ENCODE data around the gene CDIP1.

GRCh38 chr16:4529085-4530060, 9.2 kb downstream of the CDIP1 start:
- TF ChIP-seq CTCF (IDR thresholded peaks at IDR 0.05) (no peak), POLR2A (IDR thresholded peaks at IDR 0.05) (no peak), POLR2AphosphoS5 (IDR thresholded peaks at IDR 0.05) (no peak), EP300 (IDR thresholded peaks at IDR 0.05) (no peak)
